Stimulated activated CD8-positive, alpha-beta memory T cell treated with anti-CD3 and anti-CD28 coated beads, Interleukin-15, amount 100 ng/mL, for 1 hour (primary cell): ENCODE results near the gene KCNJ16.
"Not testable (repeated sequence)": the region's sequence is repeated elsewhere in the genome, so short reads cannot be mapped to it uniquely, and the experiment has no call there.

Source experiments
- DNase-seq: peaks from one replicate; pipeline ENCODE4 v3.0.0-alpha.2; 2020; ENCODE audit warnings: low read depth

The KCNJ16 gene

DNA sequence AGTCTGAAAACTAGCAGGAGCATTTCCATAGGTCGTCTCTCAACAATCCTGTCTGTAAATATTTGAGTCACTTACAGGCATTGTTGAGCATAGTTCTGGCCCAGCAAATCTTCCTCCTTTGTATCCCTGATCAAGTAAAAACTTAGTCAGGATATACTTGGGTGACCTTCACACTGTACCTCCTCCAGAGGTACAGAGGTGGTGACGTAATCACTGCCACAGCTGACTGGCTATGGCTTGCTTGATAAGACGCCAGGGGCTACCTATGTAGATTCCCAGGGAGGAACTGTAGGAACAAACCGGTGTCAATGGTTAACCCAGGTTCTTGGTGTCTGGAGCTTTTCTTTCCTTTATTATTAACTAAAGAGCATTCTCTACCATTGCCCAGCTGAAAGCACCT, at the start of gene KCNJ16:
Gene KCNJ16 (plus strand): TSS at position 270 of the 400 bp plus-strand sequence. CDS start 56,863 bp downstream, outside the sequence.
- DNase-seq = no peak

- no peak for DNase-seq
These were observed 46.6 kb upstream of the KCNJ16 start for GRCh38 chr17:70028397-70028796.

DNA sequence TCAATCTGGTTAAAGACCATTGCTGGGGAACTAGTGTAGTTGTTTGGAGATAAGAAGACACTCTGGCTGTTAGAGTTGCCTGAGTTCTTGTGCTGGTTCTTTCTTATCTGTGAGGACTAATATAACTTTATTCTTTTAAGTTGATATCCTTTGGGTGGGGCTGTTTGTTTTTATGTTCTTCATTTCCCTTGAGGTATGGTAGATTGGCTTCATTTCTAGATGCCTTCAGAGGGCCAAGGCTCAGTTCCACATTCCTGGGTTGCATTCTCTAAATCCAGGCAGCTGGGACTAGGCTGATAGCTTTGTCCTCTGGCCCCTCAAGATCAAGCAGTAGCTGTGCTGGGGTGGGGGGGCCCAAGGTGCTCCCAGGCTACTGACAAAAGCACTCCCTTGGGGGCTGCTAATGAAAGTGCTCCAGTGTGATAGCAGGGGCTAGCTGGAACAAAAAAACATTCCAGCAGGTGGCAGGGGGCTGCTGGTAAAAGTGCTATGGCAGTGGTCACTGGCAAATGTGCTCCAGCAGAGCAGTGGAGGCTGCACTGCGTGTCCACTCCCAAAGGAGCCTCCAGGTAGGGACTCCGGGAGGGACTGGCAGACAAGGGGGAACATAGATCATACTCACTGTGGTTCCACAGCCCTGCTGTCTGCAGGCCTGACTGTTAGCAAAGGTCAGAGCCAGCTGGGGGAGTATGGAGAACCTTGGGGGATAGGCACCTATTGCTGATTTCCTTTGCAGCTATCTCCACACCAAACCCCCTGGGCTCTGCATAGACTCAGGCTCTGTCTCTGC, 45.9 kb upstream of the KCNJ16 start:
- DNase-seq = no peak

DNA sequence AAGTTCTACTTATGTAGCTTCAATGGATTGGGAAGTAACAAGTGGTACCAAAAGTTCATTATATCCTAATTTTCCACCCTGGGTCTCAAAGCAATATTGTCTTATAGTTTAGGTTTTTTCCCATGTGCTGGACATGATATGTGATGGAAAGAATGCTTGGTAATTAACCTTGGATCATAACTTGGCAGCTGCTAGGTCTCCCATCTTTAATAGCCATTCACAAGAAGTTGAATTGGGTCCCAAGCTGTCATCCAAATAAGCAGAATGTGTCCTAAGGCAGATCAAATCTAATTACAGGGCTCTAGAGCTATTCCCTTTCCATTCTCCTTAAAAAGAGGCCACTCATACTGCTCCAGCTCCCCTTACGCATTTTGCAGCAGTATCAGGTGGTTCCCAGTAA, 44.7 kb upstream of the KCNJ16 start:
- DNase-seq = no peak

- DNase-seq = no peak
These were observed 43.7 kb upstream of the KCNJ16 start for GRCh38 chr17:70031341-70031740.

DNA sequence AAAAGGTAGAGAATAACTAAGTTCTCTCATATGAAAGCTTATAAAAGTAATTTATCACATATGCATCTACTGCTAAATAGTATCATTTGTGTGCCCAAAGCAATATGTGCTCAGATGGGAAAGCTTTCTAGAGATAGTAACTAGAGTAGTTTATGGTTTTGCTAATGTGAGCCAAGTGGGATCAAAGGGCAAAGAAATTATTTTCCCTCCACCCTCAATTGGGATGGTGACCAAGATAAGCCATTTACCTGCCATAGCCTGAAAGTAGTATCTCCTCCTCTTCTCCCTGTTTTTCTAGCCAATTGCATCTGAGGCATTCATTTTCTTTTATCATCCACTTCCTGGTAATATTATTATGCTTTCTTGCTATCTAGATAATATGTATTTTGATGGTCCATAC, 41.9 kb upstream of the KCNJ16 start:
- no peak for DNase-seq

GRCh38 chr17:70034158-70034557, 40.9 kb upstream of the KCNJ16 start:
- DNase-seq = no peak

- no peak for DNase-seq
These were observed 37.5 kb upstream of the KCNJ16 start for GRCh38 chr17:70037498-70037897.

GRCh38 chr17:70040336-70040735, 34.7 kb upstream of the KCNJ16 start:
- no peak for DNase-seq

- no peak for DNase-seq
These were observed 34.0 kb upstream of the KCNJ16 start for GRCh38 chr17:70041061-70041460.

GRCh38 chr17:70041540-70041939, 33.5 kb upstream of the KCNJ16 start:
- DNase-seq = no peak

GRCh38 chr17:70045780-70046179, 29.2 kb upstream of the KCNJ16 start:
- DNase-seq = not testable (repeated sequence)

- DNase-seq = no peak
These were observed 27.2 kb upstream of the KCNJ16 start for GRCh38 chr17:70047619-70048419.

GRCh38 chr17:70049801-70050591, 25.0 kb upstream of the KCNJ16 start:
- no peak for DNase-seq

- DNase-seq = no peak
These were observed 24.1 kb upstream of the KCNJ16 start for GRCh38 chr17:70050931-70051330.

DNA sequence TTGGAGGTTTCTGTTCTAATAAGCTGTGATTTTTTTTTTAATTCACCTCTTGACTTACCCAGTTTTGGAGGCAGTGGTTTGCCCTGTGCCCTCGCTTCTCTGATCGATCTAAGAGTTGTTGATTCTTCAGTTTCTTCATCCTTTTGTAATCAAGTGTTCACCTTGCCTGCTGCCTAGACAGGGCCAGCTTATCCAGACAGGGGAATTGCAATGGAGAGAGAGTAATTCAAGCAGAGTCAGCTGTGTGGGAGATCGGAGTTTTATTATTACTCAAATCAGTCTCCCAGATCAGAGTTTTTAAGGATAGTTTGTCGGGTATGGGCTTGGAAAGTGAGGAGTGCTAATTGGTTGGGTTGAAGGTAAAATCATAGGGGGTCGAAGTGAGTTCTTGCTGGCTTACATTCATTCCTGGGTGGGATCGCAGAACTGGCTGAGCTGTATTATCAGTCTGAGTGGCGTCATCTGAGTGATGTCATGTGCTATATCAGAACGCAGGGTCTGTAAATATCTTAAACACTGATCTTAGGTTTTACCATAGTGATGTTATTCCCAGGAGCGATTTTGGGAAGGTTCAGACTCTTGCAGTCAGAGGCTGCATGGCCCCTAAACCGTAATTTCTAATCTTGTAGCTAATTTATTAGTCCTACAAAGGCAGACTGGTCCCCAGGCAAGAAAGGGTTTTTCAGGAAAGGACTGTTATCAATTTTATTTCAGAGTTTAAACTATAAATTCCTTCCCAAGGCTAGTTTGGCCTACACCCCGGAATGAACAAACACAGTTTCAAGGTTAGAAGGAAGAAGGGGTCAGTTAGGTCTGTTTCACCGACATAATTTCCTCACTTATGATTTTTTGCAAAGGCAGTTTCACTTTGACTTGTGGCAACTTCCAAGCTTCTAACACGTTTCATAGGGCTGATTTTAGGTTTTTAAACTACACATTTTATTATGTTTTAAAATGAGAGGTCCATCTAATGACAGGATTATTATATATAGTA, 21.5 kb upstream of the KCNJ16 start:
- DNase-seq = no peak

GRCh38 chr17:70055000-70055399, 20.0 kb upstream of the KCNJ16 start:
- no peak for DNase-seq

DNA sequence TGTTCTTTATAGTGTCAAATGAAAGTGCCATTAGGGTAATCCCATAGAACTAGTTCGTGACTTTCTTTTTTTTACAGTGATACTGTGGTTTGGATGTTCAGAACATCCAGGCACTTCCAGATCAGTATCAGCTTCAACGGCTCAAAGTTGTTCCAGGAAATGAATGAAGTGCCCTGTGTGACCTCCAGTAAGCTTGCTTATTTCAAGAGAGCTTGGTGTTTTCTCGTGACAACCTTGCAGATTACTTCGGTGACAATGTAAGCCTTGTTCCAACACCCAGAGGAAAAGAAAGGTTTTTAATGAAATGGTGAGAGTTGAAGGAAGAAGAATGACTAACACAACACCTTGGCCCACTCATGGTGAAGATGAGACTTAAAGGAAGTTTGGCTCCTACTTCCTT, 16.0 kb upstream of the KCNJ16 start:
- no peak for DNase-seq

DNA sequence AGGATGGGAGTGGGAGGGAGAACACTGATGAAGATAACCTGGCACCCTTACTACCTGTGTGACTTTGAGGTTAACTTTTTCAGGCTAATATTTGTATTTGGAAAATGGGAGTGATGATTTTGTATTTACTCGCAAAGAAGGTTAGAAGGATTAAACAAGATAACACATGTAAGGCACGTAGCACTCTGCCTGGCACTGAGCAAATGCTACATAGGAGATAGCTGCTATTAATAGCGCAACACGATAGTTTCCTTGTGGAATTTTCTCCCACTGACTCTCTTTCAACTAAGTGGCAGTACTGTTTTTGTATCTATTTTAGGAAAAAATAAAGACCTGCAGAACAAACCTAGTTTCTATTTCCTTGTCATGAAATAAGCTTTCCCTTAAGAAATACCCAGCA, 15.4 kb upstream of the KCNJ16 start:
- DNase-seq = no peak

- DNase-seq = no peak
These were observed 14.6 kb upstream of the KCNJ16 start for GRCh38 chr17:70060415-70060814.

DNA sequence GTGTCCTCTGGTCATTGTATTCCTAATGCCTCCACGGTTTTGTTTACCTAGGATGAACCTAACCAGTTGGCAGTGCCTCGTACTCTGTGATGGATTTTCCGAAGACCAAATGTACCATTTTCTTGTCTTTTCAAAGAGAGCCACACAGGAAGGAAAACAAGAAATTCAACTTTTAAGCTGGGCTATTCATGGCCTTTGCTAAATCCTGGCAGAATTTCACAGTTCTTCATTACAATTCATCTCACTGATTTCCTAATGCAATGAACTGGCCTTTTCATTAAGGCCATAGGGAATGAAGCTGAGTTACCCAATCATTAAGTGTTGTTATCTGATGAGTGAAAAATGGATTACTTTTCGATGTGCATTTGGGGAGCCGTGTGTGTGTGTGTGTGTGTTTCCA, 7.9 kb upstream of the KCNJ16 start:
- no peak for DNase-seq
